ENCODE data around the gene WNT9A.
A peak's percentile ranks its signal among the peaks of the same experiment; 100 is the strongest.
"Not testable (repeated sequence)": the region's sequence is repeated elsewhere in the genome, so short reads cannot be mapped to it uniquely, and the experiment has no call there.

The WNT9A gene

DNA sequence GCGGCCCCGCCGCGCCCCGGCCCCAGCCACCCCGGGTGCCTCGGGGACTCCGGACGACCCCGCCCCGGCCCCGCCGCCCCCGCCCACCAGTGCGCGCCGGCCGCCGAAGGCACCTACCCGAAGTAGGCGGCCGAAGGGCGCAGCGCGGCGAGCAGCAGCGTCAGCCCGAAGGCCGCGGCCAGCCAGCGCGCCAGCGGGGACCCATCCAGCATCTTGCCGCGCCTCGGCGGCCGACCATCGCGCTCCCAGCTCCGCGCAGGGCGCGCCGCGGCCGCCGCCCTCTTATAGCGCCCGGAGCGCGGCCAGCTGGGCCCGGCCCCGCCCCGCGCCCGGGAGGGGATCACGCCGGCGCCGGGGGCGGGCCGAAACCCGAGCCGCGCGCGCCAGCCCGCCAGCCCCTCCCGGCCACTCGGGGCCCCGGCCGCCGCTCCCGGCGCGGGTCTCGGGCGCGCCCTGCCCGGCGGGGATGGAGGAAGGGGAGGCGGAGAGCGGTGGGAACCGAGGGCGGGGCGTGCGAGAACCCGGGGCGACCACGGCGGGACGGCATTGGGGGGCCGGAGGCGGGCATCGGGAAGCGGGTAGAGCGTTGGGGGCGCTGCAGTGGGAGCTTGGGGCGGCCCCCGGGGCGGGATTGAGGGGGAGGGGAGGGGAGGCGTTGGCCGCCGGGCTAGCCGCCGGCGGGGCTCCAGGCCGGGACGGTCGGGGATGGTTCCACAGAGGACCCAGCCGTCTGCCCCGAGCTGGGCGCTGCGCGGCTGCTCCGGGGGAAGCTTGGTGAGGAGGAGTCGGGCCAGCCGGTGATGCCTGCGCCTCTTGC lies at the start of gene WNT9A:
TSS of gene WNT9A (minus strand) at position 257 of the 817 bp plus-strand sequence. CDS start at position 212, 45 bp downstream.
- DNase-seq (ENCODE audit: low read depth), result peak; percentile 71

DNA sequence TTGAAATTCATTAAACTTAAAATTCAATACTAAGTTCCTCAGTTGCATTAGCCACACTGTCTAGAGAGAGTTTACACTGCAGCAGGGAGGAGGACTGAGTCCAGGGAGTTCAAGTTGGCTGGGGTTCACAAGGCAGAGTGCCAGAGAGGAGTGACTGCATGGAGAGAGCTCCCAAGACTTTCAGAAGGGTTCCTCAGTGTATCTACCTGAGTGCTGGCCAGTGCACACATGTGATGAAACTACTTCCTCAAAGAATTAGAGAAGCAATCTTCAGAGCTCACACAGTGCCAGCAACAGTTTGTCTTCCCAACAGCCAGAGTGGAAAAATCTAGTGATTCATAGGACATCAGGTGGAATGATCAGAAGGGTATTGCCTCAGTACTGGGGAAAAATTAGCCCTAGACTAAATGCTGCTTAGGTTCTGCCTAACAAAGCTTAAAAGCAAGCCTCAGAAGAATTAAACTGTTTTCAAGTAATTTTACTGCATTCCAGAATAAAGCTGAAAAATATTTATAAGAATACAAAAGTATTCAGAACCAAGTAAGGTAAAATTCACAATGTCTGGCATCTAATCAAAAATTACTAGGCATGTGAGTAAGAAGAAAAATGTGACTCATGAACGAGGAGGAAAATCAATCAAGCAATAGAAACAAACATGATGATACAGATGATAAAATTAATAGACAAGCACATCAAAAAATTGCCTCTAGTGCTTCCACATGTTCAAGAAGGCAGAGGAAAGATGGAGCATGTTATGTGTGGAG lies 48.6 kb upstream of the WNT9A start:
- DNase-seq (ENCODE audit: low read depth), result no peak

- no peak for DNase-seq (ENCODE audit: low read depth)
These were observed 47.0 kb upstream of the WNT9A start for GRCh38 chr1:227994632-227995300.

DNA sequence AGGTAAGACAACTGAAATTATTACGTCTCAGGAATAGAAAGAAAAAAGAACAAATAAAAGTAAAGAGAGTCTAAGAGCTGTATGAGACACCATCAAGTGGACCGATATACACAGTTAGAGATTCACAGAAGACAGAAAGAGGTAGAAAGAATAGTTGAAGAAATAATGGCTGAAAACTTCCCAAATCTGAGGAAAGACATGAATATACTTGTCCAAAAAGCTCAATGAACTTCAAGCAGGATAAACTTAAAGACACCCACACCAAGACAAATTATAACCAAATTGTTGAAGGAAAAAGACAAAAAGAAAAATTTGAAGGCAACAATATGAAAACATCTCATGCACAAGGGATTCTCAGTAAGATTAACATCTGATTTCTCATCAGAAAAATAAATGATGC lies 39.4 kb upstream of the WNT9A start:
- no peak for DNase-seq (ENCODE audit: low read depth)

DNA sequence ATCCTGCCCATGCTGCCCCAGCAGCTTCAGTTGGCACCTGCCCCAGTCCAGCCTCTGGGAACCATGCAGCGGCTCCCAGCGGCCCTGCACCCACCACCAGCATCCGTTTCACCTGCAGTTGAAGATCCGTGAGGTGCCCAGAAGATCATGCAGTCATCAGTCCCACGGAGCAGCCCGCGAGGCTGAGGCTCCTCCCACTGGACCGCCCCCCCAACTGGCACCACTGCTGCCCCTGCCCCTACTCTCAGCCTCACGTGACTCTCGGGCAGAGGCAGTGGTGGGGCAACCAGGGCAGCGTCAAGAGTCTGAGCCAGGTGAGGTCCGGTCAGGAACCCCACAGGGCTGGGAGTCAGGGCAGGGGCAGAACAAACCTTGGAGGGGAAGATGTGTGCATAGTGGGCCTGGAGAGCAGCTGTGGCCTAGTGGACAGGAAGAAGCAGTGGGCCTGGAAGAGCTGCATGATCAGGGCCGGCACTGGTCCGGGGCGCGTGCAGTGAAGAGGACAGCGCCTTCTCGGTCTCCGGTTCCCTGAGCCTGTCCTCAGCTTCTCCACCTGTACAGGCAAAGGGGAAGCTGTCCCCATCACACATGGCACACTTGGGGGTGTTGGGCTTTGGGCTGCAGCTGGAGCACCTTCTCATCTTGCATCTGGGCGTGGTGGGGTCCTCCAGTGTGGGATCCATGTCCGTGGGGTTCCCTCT lies 28.0 kb upstream of the WNT9A start:
- not testable (repeated sequence) for DNase-seq (ENCODE audit: low read depth)

DNA sequence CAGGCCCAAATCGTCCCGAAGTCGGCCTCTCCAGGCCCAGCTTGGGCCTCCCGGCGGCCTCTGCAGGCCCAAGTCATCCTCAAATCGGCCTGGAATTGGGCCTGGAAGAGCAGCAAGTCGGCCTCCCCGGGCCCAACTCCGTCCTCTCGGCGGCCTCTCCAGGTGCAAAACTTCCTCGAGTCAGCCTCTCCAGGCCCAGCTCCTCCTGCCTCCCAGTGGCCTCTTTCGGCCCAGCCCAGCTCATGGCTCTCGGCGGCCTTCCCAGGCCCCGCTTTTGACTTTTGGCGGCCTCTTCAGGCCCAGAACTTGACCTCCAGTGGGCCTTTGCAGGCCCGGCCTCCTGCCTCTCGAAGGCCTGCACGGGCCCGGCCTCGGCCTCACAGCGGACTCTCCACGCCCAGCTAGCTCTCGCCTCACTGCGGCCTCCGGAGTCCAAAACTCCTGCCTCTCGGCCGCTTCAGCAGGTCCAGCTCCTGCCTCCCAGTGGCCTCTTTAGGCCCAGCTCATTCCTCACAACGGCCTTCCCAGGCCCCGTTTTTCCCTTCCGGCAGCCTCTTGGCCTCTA lies 26.1 kb upstream of the WNT9A start:
- not testable (repeated sequence) for DNase-seq (ENCODE audit: low read depth)

DNA sequence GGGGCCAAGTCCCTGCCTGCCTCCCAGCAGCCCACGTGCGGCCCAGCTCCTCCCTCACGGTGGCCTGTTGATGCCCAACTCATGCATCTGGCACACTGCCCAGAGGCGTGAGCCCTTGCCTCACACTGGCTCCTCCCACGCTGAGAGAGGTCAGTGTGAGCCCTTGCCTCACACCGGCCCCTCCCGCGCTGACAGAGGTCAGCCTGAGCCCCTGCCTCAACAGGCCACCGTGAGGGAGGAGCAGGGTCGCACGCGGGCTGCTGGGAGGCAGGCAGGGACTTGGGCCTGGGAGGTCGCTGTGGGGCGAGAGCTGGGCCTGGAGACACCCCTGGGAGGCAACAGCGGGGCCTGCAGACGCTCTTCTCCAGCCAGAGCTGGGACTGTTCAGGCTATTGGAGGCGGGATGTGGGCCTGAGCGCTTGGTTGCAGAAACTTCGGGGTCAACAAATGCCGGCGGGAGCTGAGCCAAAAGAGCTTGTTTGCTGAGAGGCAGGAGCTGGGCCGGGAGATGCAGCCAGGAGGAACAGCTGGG lies 25.2 kb upstream of the WNT9A start:
- DNase-seq (ENCODE audit: low read depth), result not testable (repeated sequence)

DNA sequence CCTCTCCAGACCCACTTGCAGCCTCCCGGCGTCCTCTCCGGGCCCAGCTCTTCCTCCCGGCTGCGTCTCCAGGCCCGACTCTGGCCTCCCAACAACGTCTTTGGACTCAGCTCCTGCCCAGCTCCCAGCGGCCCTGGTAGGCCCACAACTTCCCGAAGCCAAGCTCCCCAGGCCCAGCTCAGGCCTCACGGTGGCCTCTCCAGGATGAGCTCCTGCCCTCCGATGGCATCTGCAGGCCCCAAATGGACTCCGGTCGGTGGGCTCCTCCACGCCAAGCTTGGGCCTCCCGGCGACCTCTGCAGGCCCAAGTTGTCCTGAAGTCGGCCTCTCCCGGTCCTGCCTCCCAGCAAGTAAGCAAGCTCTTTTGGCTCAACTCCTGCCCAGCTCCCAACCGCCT lies 24.5 kb upstream of the WNT9A start:
- DNase-seq (ENCODE audit: low read depth), result not testable (repeated sequence)

- not testable (repeated sequence) for DNase-seq (ENCODE audit: low read depth)
These were observed 24.0 kb upstream of the WNT9A start for GRCh38 chr1:227971643-227972282.

DNA sequence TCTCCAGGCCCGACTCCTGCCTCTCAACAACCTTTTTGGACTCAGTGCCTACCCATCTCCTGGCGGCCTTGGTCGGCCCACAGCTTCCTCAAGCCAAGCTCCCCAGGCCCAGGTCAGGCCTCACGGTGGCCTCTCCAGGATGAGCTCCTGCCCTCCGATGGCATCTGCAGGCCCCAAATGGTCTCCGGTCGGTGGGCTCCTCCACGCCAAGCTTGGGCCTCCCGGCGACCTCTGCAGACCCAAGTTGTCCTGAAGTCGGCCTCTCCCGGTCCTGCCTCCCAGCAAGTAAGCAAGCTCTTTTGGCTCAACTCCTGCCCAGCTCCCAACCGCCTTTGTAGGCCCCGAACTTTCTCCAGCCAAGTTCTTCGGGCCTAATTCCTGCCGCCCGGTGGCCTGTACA lies 23.5 kb upstream of the WNT9A start:
- not testable (repeated sequence) for DNase-seq (ENCODE audit: low read depth)

DNA sequence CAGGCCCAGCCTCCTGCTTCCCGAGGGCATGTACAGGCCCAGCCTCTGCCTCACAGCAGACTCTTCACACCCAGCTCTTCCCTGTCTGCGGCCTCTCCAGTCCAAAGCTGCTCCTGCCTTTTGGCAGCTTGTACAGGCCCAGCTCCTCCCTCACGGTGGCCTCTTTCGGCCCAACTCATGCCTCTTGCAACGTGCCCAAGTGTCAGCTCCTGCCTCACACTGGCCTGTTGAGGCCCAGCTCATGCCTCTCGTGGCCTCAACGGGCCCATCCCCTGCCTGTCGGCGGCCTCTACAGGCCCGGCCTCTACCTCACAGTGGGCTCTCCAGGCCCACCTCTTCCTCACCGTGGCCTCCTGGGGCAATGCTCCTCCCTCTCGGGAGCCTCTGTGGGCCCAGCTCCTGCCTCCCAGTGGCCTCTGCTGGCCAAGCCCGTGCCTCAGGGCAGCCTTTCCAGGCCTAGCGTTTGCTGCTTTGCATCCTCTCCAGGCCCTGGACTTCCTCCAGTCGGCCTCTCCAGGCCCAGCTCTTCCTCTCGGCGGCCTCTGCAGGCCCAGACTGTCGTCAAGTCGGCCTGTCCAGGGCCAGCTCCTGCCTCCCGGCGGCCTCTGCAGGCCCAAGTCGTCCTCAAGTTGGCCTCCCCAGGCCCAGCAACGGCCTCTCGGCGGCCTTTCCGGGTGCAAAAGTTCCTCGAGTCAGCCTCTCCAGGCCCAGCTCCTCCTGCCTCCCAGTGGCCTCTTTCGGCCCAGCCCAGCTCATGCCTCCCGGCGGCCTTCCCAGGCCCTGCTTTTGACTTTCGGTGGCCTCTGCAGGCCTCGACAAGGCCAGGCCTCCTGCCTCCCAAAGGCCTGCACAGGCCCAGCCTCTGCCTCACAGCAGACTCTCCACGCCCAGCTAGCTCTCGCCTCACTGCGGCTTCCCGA lies 22.6 kb upstream of the WNT9A start:
- not testable (repeated sequence) for DNase-seq (ENCODE audit: low read depth)

- DNase-seq (ENCODE audit: low read depth), result not testable (repeated sequence)
These were observed 20.1 kb upstream of the WNT9A start for GRCh38 chr1:227967815-227968214.

DNA sequence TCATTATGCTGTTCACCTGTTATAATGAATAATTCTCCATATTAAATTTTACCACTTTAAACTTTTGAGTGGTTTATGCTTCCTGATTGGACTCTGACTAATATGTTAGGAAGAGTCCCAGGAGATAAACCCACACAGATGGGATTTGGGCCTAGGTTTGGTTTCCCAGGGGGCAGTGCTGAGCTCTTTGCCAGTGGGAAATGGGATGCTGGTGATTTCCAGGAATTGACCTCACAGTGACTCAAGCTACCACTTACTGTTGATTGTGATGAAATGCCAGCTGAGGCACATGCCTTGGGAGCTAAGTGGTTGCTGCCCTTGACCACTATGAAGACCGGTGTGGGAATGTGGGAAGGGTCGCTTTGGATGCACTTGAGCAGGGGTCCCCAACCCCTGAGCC lies 19.0 kb upstream of the WNT9A start:
- DNase-seq (ENCODE audit: low read depth), result peak; percentile 56

- DNase-seq (ENCODE audit: low read depth), result no peak
These were observed 14.1 kb upstream of the WNT9A start for GRCh38 chr1:227961651-227962466.

DNA sequence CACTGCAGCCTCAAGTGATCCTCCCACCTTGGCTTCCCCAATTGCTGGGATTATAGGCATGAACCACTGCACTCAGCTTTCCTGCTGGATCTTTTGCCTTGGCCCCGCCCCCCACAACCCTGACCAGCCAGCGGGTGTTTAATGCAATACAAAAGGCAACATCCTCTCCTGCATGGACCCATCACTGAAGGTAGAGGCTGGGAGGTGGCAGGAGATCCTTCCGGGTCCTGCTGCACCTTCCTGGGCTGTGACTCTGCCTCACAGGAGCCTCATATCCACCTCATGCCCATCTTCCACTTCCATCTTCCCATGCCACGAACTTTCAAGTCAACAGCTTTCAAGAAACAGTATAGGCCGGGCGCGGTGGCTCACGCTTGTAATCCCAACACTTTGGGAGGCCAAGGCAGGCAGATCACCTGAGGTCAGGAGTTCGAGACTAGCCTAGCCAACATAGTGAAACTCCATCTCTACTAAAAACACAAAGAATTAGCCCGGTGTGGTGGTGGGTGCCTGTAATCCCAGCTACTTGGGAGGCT lies 11.7 kb upstream of the WNT9A start:
- no peak for DNase-seq (ENCODE audit: low read depth)

- DNase-seq (ENCODE audit: low read depth), result no peak
These were observed 11.0 kb upstream of the WNT9A start for GRCh38 chr1:227958617-227959324.

DNA sequence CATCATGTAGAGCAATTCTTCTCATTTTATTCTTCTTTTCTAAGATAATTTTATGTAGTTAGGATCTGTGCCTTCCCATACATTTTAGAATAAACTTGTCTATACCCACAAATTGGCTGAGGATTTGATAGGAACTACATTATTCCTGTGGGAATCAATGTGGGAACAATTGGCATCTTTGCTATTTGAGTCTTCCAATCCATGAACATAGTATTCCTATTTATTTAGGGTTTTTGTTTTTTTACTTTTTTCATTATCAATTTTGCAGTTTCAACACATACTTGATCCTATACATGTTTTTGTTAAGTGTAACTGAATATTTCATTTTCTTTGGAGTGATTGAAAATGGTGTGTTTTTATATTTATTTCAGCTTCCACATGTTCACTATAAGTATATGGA lies 8.1 kb upstream of the WNT9A start:
- no peak for DNase-seq (ENCODE audit: low read depth)

All from EH (cell line).